GM06990 (cell line): ENCODE data around the gene JUP.

Experiments
- DNase-seq: peaks from one replicate; pipeline ENCODE4 v3.0.0-alpha.2; 2011; ENCODE audit not compliant: insufficient read length; ENCODE audit errors: extremely low read depth
- H3K27me3 ChIP-seq: replicated peaks from 2 replicates; pipeline ENCODE4 v1.6.0; 2011; ENCODE audit warnings: low read length; ENCODE audit not compliant: control insufficient read depth, insufficient read depth
- H3K36me3 ChIP-seq: 2 replicates; pipeline ENCODE4 v1.5.1; 2011; ENCODE audit warnings: low read length; ENCODE audit not compliant: control insufficient read depth, insufficient read depth
- H3K4me3 ChIP-seq: replicated peaks from 2 replicates; pipeline ENCODE4 v1.5.1; 2011; ENCODE audit warnings: low read depth, mild to moderate bottlenecking, control low read depth, low read length
- CTCF ChIP-seq: IDR thresholded peaks from 2 replicates; pipeline ENCODE4 v1.5.1; 2011; ENCODE audit warnings: low read length, control low read depth, mild to moderate bottlenecking, inconsistent platforms; ENCODE audit not compliant: insufficient read depth, poor library complexity, severe bottlenecking

Gene JUP

DNA sequence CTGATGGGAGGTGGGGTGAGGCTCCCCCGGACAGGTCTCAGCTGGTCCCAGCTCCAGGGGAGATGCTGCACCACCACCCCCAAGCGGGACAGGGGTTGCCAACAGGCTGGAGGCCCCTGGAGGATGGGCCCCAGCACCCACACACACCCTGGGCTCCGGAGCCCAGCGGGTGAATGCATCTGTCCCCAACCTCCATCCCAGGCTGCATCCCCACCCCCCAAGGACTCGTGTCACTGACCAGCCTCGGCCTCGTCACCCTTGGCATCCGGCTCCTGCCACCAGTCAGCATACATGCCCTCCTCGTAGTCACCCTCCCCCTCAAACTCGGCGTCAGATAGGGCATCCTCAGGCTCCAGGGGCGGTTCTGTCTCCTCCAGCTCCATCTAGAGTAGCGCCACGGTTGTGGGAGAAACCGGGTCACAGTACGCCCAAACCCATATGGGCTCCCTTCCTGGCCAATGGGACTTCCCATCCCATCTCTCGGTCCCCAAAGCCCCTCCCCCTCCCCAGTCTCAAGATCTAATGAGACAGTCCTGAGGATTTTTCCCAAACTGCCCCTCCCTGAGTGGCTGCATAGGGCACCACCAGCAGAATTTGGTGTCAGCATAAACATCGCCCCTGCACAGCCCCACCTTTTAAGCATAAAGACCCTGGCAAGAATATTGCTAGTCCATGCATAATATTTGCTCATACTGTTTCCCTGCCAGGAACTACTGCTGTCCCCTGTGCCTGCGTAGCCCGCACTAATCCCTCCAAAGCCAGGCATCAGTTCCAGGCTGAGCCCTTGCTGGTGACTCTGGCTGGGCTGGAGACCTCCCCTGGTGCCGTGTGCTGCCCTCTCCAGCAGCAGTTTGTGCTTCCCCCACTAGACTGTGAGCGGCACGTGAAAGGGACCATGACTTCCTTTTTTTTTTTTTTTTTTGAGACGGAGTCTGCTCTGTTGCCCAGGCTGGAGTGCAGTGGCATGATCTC, 16.8 kb upstream of the JUP start:
- DNase-seq: no peak
- Histone ChIP-seq H3K27me3 (no peaks in the 10 kb centered on the region), H3K36me3 (no peaks in the 10 kb centered on the region), H3K4me3 (no peak overlapping the region)
- TF ChIP-seq CTCF: no peak

DNA sequence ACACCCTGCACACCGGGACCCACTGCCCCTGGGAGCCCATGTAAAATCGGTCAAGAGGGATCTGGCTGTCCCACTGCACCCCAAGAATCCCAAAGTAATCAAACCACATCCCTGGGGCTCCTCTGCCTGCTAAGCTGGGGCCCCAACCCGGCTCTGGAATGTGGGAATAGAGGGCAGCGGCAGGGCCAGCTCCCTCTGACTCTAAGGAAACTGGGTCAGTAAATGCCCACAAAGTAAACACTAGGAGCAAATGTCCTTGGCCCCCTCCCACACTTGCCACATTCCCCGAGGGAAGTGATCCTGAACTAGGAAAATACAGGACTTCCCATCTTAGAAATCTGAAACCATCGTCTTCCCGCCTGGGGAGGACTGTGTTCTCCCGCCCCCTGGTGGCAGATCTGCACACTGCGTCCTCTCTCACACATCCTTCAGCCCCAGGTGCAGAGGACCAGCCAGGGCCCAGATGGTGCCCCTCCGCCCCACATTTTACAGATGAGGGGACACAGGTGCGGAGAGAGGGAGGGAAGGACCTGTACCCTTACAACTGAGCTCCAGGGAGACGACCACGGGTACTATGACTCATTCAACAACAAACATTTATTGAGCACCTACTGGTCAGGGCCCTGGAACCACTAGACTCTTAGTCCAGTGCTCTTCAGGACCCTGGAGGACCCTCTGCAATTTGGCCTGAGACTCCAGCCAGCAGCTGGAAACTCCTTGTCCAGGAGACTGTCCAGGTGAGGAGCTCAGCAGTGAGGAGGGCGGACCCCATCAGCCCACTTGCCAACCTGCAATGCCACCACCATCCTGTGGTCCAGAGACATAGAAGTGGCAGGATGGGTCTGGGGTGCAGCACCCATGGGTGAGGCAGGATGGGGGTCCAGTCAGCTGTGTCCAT, 15.1 kb upstream of the JUP start:
- peak; percentile 94 for TF ChIP-seq CTCF
- Histone ChIP-seq H3K27me3 (no peaks in the 10 kb centered on the region), H3K36me3 (no peaks in the 10 kb centered on the region), H3K4me3 (no peak overlapping the region)
- no peak for DNase-seq

DNA sequence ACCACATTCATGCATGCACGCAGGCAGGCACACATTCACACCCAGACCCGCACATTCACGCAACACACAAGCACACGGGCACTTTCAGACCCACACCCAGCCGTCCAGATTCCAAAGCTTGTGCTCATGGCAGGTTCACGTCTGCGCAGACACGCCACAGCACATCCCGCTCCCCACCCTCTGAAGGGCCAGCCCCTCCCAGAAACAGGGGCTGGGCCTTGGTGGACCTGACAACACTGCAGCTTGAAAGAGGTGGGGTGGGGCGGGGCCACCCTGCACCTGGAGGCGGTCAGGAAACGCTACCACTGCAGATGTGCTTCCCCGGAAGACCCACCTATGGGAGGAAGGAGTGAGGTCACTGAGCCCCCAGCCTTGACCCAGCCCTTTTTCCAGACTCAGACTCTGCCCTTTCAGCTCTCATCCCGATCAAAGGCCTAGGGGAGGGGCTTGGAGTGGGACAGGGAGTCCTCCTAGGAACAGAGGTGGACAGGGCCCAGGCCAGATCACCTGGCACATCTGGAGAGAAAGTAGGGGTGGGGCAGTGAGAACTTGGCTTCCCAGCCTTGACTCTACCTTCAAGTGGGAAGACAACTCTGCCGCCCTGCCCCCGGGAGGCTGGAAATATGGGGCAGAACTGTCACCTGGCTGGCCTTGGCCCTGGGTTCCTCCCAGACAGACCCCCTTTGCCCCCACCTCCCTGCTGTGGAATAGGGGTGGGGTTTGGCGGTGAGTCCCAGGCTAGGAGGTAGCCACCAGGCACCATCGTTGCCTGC, 14.3 kb upstream of the JUP start:
- no peak for TF ChIP-seq CTCF
- Histone ChIP-seq H3K36me3 (no peaks in the 10 kb centered on the region), H3K4me3 (no peak overlapping the region), H3K27me3 (no peaks in the 10 kb centered on the region)
- DNase-seq: no peak

- no peak overlapping the region for H3K4me3 ChIP-seq
- H3K36me3 ChIP-seq: no peaks in the 10 kb centered on the region
- no peak for DNase-seq
- no peaks in the 10 kb centered on the region for H3K27me3 ChIP-seq
- TF ChIP-seq CTCF: no peak
Measured at GRCh38 chr17:41799366-41799765, 12.9 kb upstream of the JUP start.

DNA sequence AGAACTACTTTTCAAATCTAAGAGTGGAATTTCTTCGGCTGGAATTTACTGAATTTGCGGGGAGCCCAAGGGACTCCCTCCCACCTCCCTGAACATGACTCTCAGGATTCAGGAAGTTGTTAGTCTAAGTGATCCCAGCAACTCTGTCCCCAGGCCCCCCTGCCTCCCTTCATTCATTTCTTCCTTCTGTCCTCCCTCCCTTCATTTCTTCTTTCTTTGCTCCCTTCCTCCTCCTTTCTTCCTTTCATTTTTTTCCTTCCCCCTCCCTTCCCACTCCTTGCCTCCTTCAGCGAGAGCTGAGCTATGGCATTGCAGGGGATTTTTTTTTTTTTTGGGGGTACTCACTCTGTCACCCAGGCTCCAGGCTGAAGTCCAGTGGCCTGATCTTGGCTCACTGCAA, 10.9 kb upstream of the JUP start:
- DNase-seq: no peak
- Histone ChIP-seq H3K27me3 (no peaks in the 10 kb centered on the region), H3K36me3 (no peaks in the 10 kb centered on the region), H3K4me3 (no peak overlapping the region)
- no peak for TF ChIP-seq CTCF
